GM18861 (cell line): Measurements from ENCODE around the gene COX6B2.

Experiments used
- ATAC-seq: cut with Tn5 transposase; IDR thresholded peaks from one replicate; pipeline ENCODE4 v1.9.1; 2021; ENCODE audit not compliant: unreplicated experiment

COX6B2 gene

DNA sequence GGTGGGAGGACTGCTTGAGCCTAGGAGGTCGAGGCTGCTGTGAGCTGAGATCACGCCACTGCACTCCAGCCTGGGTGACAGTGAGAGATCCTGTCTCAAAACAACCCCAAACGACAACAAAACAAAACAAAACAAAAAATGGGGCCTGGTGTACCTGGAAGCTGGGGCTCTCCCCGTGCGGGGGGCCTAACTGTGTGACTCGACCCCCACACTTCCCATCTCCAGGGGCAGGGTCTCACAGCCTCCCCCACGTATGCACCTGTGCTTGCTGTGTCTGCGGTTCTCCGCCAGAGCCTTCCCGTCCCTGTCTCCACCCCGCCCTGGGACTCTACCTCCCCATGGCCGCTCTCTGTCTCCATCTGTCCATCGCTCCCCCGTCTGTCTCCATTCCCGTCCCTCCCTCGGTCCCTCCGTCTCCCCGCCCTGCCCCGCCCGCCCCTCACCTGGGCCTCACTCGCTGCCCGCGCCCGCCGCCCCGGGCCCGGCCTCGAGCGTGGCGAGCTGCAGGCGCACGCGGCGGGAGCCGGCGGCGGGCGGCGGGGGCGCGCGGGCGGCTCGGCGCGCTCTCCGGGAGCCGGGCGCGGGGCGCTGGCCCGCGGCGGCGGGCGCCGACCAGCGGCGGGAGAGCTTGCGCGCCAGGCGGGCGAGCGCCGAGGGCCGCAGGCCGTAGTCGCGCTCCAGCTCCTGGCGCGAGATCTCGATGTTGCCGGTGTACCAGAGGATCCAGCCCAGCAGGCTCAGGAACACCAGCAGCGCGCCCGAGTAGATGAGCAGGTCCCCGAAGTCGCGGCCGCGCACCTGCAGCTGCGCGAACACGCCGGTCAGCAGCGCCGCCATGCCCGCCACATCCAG is 29.0 kb upstream of the COX6B2 start:
- ATAC-seq, result no peak

DNA sequence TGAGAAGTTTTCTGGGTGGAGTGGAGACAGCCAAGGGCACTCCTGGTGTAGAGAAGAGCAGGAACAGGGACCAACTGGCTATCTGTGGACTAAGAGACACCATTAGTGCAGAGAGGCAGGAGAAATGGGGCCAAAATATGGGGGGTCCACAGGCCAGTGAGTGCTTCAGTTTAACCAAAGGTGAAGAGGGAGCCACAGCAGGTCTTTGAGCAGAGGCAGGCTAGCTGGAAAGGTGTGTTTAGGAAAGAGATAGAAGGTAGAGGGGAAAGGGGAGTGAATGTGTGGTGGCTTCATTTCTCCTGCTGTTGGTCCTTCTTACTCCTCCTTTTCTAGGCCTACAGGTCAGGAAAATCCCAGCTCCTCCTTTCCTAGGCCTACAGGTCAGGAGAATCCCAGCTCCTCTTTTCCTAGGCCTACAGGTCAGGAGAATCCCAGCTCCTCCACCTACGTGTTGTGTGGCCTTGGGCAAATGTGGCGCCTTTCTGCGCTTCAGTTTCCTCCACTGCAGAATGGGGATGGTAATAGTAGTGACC is 28.1 kb upstream of the COX6B2 start:
- no peak for ATAC-seq

DNA sequence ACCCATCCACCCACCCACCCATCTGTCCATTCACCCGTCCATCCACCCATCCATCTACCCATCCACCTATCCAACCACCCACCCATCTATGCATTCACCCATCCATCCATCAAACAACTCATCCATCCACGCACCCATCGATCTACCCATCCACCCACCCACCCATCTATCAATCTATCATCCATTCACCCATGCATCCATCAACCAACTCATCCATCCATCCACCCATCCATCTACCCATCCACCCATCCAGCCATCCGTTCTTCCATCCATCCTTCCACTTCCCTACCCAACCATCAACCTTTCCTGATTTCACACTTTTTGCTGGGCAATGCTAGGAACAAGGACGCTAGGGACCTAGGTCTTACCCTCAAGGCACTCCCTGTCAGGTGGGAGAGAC is 27.5 kb upstream of the COX6B2 start:
- no peak for ATAC-seq

DNA sequence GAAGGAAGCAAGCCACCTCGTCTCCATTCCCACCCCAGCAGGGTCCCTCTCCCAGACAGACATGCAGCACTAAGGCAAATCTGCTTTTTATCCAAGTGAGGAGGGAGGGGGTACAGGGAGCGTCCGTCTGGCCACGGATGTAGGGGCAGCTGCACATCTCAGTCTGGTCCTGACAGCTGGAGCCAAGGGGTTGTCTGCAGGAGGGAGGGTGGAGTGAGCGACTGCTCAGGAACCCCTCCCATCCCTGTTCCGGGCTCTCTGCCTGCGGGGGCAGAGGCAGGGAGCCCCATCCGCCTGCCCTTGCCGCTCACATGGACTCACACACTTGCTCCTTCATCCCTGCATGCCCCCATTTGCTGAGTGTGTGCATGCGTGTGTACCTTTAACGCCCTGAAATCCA is 24.7 kb upstream of the COX6B2 start:
- ATAC-seq, result no peak

DNA sequence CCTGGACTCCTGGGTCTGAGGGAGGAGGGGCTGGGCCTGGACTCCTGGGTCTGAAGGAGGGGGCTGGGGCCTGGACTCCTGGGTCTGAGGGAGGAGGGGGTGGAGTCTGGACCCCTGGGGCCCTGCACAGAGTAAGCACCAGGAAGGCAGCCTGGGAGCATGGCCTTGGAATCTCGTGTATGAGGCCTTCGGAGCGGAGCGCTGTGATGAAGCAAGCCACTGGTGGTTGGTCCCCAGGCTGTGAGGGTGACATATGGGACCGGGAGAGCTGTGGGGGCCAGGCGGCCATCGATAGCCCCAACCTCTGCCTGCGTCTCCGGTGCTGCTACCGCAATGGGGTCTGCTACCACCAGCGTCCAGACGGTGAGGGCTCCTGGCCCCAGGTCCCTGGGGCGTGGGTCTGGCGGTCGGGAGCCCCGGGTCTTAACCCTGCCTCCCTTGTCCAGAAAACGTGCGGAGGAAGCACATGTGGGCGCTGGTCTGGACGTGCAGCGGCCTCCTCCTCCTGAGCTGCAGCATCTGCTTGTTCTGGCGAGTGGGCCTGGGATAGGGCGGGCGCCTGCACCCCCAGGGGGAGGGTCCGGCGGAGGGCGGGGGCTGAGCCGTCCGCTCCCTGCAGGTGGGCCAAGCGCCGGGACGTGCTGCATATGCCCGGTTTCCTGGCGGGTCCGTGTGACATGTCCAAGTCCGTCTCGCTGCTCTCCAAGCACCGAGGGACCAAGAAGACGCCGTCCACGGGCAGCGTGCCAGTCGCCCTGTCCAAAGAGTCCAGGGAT is 23.0 kb upstream of the COX6B2 start:
- no peak for ATAC-seq

DNA sequence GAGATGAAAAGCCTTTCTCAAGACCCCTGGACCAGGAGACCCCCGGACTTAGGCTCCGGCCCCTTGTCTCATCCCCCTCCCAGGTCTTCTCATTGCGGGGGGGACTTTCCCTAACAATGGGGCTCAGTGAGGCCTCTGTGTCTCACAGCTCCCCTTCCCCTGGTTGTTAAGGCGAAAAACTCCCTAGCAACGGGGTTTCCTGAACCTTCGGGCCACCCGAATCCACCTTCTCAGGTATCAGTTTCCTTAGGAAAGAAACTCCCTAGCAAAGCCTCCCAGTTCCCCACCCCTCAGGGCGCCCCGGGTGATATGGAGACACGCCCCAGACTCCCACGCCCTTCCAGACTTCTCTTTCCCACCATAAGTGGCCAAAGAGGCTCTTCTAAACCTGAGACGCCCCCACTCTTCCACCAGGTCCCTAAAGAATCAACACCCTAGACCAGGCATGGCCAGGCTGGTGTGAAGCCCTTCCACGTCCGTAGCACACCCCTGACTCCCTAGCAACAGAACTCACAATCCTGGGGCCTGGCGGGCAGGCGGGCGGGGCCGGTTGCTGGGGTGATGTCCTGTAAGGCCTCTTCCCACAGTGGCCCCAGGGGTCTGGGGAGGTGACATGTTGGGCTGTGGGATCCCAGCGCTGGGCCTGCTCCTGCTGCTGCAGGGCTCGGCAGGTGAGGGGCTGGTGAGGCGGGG is 21.9 kb upstream of the COX6B2 start, which contains the start of gene TMEM190:
TMEM190 (plus strand) TSS at position 586 of the 693 bp plus-strand sequence; CDS start at position 614, 28 bp downstream.
- ATAC-seq, result no peak

DNA sequence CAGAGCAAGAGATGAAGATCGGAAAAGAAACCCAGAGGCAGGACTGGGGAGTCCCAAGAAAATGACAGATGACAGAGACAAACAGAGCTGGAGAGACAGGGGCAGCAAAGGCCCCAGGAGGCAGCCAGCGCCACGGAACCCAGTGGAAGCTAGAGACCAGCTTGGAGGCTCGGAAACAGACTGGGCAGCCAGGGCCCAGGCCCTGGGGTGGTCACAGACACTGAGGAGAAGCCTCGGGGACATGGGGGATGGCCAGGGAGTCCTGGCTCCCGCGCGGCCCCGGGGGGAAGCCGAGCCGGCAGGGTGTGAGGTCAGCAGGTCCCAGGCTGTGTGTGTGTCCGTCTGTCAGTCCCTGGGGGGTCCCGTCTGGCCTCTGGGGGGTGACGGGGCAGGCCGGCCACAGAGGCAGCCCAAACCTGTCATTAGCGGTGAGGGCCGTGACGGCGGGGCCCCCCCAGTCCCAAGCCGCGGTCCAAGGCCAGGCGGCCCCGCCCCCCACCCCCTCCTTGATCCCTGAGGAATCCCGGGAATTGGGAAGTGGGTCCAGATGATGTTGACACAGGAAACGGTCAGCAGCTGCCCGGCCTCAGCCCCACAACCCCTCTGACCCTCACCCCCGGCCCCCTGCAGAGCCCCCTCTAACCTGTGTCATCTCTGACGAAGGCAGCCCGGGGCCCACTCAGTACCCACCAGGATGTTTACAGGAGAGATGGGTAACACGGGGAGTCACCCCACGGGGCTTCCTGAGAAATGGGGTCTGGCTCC is 19.7 kb upstream of the COX6B2 start:
- ATAC-seq, result no peak

DNA sequence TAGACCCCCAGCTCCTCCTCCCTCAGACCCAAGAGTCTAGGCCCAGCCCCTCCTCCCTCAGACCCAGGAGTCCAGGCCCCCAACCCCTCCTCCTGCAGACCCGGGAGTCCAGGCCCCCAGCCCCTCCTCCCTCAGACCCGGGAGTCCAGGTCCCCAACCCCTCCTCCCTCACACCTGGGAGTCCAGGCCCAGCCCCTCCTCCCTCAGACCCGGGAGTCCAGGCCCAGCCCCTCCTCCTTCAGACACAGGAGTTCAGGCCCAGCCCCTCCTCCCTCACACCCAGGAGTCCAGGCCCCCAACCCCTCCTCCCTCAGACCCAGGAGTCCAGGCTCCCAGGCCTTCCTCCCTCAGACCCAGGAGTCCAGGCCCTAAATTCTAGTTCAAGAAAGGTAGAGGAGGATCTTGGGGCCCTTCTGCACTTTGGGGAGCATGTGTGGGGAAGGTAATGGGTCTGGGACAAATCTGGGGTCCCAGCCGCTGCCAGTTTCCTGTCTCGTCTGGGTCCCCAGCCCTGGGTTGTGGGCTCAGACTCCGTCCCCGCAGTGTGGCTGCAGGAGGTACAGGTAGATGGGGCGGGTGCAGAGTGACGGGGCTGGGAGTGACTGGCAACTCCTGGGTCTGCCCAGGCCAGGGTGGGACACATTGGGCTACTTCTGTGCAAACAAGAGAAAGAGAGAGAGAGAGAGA is 18.9 kb upstream of the COX6B2 start:
- ATAC-seq, result no peak

DNA sequence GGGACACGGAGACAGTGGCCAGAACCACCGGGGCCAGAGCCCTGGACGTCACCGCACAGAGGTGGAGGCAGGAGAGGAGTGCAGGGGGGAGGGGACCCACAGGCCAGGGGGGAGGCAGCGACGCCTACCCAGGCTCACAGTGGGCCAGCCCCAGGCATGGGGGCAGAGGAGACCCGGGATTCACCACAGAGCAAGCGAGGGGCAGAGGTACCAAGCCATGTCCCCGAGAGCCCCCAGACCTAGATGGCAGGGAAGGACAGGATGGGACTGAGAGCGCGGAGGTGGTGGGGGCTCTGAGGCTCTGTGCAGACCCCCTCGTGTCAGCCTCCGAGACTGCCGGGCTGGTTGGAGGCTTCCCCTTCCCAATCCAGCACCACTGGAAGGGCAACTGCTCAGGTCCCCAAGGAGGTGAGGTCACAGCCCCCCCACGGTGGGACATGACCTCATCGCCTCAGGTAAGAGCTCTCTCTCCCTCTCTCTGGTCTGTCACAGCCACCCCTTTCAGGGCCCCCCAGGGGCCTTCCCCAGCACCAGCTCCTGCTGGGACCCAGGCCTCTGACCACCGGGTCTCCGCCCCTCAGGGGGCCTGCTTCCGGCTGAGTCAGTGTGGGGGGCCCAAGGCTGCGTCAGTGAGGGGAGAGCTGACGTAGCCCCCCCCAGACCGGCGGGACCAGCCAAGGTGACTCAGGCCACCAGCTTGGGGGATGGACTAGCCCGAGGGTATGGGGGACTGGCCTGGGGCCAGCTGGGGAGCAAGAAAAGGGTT is 18.0 kb upstream of the COX6B2 start:
- ATAC-seq, result no peak

DNA sequence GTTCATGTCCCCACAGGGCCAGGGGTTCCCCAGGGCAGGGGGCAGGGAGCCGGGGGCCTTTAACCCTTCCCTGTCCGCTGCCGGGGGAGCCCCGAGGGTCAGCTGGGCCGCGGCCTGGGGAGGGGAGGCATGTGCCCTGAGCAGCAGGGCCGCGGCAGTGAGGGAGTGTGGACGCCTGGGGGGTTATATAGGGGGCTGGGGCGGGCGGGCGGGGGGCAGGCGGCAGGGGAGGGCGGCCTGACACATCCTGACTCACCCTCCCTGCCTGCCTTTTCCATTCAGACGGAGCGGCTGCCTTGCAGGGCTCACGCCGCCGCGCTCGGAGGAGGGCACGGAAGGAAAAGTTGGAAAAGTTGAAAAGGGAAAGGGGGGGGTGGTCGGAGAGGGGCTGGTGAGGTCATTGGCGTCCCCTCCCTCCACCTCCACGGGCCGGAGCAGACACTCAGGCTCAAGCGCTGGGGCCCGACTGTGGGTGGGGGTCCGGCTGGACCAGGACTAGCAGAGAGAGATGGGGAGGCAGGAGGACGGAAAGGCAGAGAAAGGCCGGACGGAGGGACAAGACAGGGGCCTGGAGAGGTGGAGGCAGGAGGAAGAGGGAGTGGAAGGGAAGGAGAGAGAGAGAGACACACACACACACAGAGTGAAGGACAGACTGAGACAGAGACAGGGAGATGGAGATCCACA is 15.9 kb upstream of the COX6B2 start, which contains the start of gene IL11:
IL11 (minus strand) TSS at position 159 of the 684 bp plus-strand sequence; CDS start at position 6, 153 bp downstream.
- ATAC-seq, result no peak

DNA sequence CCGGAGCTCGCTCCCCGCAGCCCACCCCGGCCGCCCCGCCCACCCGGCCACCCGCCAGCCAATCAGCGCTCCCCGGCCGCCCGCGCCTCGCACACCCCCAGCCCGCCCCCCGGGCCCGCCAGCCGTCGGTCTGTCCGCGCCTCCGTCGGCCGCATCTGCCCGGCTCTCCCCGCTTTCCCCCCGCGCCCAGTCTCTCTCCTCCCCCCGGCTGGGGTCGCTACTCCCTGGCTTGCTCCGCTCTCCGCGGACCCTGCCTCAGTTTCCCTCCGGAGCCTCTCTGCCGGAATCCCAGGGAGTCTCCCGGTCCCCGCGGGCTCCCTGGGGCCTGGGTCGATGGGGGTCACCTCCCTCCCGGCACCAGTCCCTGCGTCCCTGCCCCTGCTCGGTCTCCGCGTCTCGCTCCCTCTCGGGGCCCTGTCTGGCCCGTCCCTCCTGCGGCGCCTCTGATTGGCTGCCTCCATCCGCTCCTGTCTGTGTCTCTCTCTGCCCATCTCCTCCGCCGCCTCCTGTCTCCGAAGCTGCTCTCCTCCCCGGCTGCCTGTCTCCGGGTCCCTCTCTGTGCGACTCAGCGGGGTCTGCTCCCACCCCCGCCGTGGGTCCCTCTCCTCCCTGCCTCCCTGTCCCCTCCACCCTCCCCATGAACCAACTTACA is 15.3 kb upstream of the COX6B2 start:
- no peak for ATAC-seq

DNA sequence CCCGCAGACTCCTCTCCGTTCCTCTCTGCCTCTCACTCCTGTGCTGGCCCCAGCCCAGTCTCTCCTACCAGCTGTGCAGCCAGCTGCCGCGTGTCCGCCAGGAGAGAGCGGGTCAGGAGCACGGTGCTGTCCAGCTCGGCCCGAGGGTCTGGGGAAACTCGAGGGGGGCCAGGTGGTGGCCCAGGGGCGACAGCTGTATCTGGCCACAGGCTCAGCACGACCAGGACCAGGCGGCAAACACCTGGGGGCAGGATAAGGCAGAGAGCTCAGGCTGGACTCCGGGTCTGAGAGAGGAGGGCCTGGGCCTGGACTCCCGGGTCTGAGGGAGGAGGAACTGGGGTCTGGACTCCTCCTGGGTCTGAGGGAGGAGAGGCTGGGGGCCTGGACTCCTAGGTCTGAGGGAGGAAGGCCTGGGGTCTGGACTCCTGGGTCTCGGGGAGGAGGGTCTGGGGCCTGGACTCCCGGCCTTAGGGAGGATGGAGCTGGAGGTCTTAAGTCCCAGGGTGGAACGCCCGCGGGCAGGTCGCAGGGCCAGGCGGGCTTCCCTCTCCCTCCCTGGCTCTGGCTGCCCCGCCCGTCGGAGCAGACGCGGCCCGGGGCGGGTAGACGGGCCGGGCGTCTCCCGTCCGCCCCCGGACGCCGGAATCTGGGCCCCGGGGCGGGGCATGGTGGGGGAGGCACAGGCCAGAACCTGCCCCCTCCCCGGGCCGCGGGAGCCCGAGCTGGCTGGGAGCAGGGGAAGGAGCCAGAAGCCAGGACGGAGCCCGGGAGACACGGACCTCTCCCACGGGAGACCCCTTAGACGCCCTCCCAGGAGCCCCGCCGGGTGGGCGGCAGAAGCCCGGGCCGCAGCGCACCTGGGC is 14.4 kb upstream of the COX6B2 start:
- no peak for ATAC-seq

DNA sequence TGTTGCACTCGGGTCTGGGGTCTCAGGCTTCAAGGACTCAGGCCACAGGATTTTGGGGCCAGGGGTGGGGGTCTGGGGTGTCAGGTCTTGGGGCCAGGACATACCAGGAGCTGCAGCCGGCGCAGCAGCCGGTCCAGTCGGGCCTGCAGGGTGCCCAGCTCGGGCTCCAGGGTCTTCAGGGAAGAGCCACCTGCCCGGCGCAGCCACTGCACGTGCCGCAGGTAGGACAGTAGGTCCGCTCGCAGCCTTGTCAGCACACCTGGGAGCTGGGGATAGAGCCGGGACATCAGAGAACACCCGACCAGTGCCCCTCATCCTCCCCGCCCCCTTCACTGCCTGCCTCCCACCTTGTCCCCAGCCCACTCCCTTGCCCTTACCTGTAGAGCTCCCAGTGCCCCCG is 13.6 kb upstream of the COX6B2 start:
- no peak for ATAC-seq

DNA sequence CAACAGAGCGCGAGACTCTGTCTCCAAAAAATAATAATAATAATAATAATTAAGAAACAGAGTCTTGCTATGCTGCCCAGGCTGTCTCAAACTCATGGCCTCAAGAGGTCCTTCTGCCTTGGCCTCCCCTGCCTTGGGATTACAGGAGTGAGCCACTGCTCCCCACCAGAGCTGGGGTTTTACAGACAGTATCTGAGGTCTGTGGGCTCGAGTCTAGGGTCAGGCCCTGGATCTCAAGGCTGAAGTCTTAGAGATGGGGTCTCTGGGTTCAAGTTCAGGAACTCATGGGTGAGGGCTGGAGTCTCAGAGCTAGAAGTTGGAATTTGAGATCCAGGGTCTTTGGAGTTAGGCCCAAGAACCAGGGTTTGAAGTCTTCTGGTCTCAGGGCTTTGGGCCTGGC is 12.3 kb upstream of the COX6B2 start:
- ATAC-seq, result no peak

DNA sequence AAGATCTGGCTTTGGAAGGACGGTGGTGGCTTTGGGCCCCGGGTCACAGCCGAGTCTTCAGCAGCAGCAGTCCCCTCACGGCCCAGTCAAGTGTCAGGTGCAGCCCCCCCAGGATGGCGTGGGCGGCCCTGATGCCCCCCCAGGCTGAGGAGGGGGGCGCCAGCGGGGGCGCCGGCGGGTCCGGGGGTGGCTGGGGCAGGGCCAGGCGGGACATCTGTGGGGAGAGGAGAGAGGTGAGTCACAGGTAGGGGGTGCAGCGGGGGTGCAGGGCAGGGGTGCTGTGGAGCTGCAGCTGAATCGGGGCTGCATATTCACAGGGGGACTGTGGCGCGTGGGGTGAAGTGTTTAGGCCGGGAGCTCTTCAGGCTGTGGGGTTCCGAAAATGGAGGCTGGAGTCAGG is 11.4 kb upstream of the COX6B2 start:
- no peak for ATAC-seq

DNA sequence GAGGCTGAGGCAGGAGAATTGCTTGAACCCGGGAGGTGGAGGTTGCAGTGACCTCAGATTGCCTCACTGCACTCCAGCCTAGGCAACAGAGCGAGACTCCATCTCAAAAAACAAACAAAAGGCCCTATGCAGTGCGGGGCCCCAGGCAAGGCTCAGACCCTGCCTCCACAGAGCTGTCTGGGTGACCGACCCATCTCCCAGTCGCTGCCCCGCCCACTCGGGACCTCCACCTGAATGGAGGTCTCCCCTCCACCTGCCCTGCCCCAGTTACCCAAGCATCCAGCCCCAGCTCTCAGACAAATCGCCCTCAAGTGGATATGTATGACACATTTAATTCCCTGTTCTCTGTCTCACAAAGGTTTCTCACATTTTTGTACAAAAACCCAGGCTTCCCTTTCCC is 10.7 kb upstream of the COX6B2 start:
- ATAC-seq, result no peak
